Measurements from ENCODE around the gene ABLIM3.

DNA sequence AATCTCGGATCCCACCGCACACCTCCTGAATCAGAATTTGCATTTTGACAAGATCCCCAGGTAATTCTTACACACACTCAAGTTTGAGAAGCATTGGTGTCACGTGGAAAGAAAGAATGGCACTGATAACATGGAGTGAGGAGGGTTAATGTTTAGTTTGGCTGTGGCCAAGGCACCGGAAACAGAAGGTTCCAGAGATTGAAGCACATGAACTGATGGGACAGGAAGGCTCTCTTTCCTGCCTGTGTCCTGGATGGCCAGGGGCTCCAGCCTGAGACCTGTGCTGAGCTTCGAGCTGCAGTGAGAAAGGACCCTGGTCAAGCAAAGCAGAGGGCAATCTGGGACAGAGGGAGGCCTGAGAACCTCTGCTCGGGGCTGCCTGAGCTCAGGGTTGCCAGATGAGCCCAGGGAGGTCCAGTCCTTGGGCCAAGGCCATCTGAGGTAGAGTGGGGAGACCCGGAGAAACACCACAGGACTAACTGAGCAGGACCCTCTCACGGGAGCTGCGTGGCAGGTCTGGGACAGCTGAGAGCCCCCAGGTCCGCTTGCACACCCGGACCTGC, 157.6 kb downstream of the ABLIM3 start:
- TF ChIP-seq, protein P1, sequence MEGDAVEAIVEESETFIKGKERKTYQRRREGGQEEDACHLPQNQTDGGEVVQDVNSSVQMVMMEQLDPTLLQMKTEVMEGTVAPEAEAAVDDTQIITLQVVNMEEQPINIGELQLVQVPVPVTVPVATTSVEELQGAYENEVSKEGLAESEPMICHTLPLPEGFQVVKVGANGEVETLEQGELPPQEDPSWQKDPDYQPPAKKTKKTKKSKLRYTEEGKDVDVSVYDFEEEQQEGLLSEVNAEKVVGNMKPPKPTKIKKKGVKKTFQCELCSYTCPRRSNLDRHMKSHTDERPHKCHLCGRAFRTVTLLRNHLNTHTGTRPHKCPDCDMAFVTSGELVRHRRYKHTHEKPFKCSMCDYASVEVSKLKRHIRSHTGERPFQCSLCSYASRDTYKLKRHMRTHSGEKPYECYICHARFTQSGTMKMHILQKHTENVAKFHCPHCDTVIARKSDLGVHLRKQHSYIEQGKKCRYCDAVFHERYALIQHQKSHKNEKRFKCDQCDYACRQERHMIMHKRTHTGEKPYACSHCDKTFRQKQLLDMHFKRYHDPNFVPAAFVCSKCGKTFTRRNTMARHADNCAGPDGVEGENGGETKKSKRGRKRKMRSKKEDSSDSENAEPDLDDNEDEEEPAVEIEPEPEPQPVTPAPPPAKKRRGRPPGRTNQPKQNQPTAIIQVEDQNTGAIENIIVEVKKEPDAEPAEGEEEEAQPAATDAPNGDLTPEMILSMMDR (IDR thresholded peaks at IDR 0.05; ENCODE audit: insufficient read depth, low read depth, low read length) = no peak
- no peak for TF ChIP-seq EZH2 (IDR thresholded peaks at IDR 0.05; ENCODE audit: insufficient read depth, low read length)
